K562 (cell line): ENCODE measurements around the gene CMPK1. TPM values are rescaled to one million over a fixed set of nuclear protein-coding genes. Genes with fewer than 3 reads are reported as not detected.
A peak's percentile ranks its signal among the peaks of the same experiment; 100 is the strongest.

Experiments used
- FOXJ3 ChIP-seq: sonication (generic); formaldehyde crosslinking; IDR thresholded peaks from 2 replicates; pipeline ENCODE4 v1.4.0; 2020; ENCODE audit warnings: mild to moderate bottlenecking, missing genetic modification reagents
- GATAD2B ChIP-seq: fragments of 450-650 bp; IDR thresholded peaks from 2 replicates; pipeline ENCODE4 v1.6.1; 2017; ENCODE audit warnings: mild to moderate bottlenecking, borderline replicate concordance
- HDAC2 ChIP-seq: fragments of 450-650 bp; IDR thresholded peaks from 2 replicates; pipeline ENCODE4 v1.6.1; 2016; ENCODE audit warnings: mild to moderate bottlenecking
- HDGF ChIP-seq: fragments of 450-650 bp; IDR thresholded peaks from 2 replicates; pipeline ENCODE4 v1.6.1; 2016
- KLF1 ChIP-seq: fragments of 450-650 bp; IDR thresholded peaks from 2 replicates; pipeline ENCODE4 v1.6.1; 2016; ENCODE audit warnings: missing genetic modification characterization, missing compliant biosample characterization
- LARP7 ChIP-seq: fragments of 450-650 bp; IDR thresholded peaks from 2 replicates; pipeline ENCODE4 v1.6.1; 2016
- LEF1 ChIP-seq: fragments of 450-650 bp; IDR thresholded peaks from 2 replicates; pipeline ENCODE4 v1.6.1; 2016; ENCODE audit warnings: mild to moderate bottlenecking
- MLLT1 ChIP-seq, 2 experiments: fragments of 450-650 bp; IDR thresholded peaks; 2 replicates each; pipeline ENCODE4 v1.6.1; 2016
- NFRKB ChIP-seq: fragments of 450-650 bp; IDR thresholded peaks from 2 replicates; pipeline ENCODE4 v1.6.1; 2016; ENCODE audit warnings: low read depth
- NR3C1 ChIP-seq: sonication (generic); formaldehyde crosslinking; IDR thresholded peaks from 2 replicates; pipeline ENCODE4 v1.8.1; 2022; ENCODE audit warnings: missing genetic modification reagents
- PHB2 ChIP-seq: fragments of 450-650 bp; IDR thresholded peaks from 2 replicates; pipeline ENCODE4 v1.6.1; 2017; ENCODE audit warnings: low read depth
- RHOXF2B ChIP-seq: fragments of 250-450 bp; sonication (Bioruptor Pico); conservative IDR thresholded peaks from 2 replicates; pipeline ENCODE4 v1.5.1; 2021
- TRIM28 ChIP-seq: fragments of 450-650 bp; IDR thresholded peaks from 2 replicates; pipeline ENCODE4 v1.6.1; 2017
- ZNF41 ChIP-seq: fragments of 250-450 bp; sonication (Bioruptor Pico); conservative IDR thresholded peaks from 2 replicates; pipeline ENCODE4 v1.4.0; 2020; ENCODE audit warnings: mild to moderate bottlenecking
- polyA plus RNA-seq, 8 experiments: library from polyadenylated mRNA; depleted of rRNA in 4 of 8; stranded (reverse) in 5 of 8; unstranded in 3 of 8; fragments of >200 nt; fragmentation: Nextera tagmentation in 2 of 8; fragmentation: Illumina TruSeq in 1 of 8; extraction: Ambion mirVana in 2 of 8; extraction: Trizol in 1 of 8; gene quantifications; 2 replicates each; pipeline versions ENCODE4 v1.2.1 to v1.2.3, GENCODE V29; 2011 to 2014; ENCODE audit warnings: inconsistent platforms in 1 of 8, missing spikeins in 1 of 8
- total RNA-seq, 7 experiments: library from RNA; depleted of rRNA in 6 of 7; stranded (reverse); fragments of >200 nt in 6 of 7; fragmentation: Illumina TruSeq in 2 of 7; extraction: Trizol in 2 of 7; gene quantifications; 2 replicates each; pipeline versions ENCODE4 v1.2.1 to v1.2.3, GENCODE V29; 2011 to 2021; ENCODE audit warnings: low replicate concordance in 1 of 7
- TF ChIP-seq, protein P1 (sequence below): fragments of 450-650 bp; IDR thresholded peaks from 2 replicates; pipeline ENCODE4 v1.6.1; 2016; ENCODE audit warnings: mild to moderate bottlenecking
- TF ChIP-seq, protein P2 (sequence below): sonication (generic); formaldehyde crosslinking; IDR thresholded peaks from 2 replicates; pipeline ENCODE4 v1.8.1; 2022; ENCODE audit warnings: missing genetic modification reagents
- TF ChIP-seq, protein P3 (sequence below), 2 experiments: fragments of 450-650 bp; conservative IDR thresholded peaks; 2 replicates each; pipeline ENCODE4 v1.6.1; 2017; ENCODE audit warnings: mild to moderate bottlenecking in 2 of 2, moderate library complexity in 2 of 2
- TF ChIP-seq, protein P4 (sequence below): fragments of 250-450 bp; sonication (Bioruptor Pico); IDR thresholded peaks from 2 replicates; pipeline ENCODE4 v1.4.0; 2020; ENCODE audit warnings: mild to moderate bottlenecking, moderate library complexity

The CMPK1 gene
- total and polyA plus RNA-seq, 9 of the 15 experiments (the other 6 are each of a cell fraction or from before 2014, with no cell fraction given) = 54.5 to 197 (median 116) TPM

DNA sequence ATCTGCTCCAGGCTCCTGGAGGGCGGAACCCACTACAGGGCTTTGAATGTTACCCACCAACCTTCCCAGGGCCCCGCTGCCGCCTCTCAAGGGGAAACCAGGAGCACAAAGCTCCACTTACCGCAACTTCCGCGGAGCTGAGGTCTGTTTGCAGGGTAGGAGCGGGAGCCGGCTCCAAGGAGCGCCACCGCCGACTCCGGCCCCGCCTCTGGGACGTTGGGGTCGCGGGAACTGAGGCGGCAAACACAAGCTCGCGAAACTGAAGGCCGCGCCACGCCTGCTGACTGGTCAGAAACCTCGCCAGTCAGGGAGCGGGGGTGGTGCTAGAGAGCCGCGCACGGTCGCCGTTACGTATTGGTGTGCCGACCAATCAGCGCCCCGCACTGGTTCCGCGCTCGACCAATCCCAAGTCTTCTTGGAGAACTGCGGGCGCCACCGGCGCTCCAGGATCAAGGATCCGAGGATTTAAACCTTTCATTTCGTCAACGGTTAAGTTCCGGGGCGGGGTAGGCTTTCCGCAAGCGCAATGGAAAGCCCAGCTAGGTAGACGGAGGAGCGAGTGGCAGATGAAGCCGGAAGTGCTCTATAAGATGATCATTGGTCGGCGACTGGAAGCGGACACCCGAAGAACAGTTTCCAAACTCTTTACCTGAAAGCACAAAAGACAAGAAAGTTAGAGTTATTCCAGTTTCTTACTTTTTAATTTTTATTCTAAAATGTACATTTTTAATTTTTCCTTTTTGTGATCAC lies 19.5 kb upstream of the CMPK1 start, which contains the start of gene STIL (continued):
- TF ChIP-seq KLF1 (tag) (peak; percentile 58; the same call in 1 of the 2 replicates), TRIM28 (no peak; the same call in 1 of the 2 replicates), ZNF41 (CRISPR knock-in tag) (no peak), FOXJ3 (no peak), HDGF (no peak), RHOXF2B (0 out of 2 replicates have a peak, but pooled peaks have one; percentile 64), LARP7 (no peak), LEF1 (no peak; the same call in 1 of the 2 replicates), HDAC2 (peak; percentile 78; the same call in 1 of the 2 replicates), PHB2 (no peak), NR3C1 (CRISPR knock-in tag) (no peak), NFRKB (no peak), GATAD2B (no peak; the same call in 1 of the 2 replicates), MLLT1 (IDR thresholded peaks at IDR 0.05) (peak in 1 of 2 experiments; percentile 92; a peak in 3 of 4 replicates)
- TF ChIP-seq, protein P1, sequence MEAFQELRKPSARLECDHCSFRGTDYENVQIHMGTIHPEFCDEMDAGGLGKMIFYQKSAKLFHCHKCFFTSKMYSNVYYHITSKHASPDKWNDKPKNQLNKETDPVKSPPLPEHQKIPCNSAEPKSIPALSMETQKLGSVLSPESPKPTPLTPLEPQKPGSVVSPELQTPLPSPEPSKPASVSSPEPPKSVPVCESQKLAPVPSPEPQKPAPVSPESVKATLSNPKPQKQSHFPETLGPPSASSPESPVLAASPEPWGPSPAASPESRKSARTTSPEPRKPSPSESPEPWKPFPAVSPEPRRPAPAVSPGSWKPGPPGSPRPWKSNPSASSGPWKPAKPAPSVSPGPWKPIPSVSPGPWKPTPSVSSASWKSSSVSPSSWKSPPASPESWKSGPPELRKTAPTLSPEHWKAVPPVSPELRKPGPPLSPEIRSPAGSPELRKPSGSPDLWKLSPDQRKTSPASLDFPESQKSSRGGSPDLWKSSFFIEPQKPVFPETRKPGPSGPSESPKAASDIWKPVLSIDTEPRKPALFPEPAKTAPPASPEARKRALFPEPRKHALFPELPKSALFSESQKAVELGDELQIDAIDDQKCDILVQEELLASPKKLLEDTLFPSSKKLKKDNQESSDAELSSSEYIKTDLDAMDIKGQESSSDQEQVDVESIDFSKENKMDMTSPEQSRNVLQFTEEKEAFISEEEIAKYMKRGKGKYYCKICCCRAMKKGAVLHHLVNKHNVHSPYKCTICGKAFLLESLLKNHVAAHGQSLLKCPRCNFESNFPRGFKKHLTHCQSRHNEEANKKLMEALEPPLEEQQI = peak; percentile 90
- TF ChIP-seq, protein P2, sequence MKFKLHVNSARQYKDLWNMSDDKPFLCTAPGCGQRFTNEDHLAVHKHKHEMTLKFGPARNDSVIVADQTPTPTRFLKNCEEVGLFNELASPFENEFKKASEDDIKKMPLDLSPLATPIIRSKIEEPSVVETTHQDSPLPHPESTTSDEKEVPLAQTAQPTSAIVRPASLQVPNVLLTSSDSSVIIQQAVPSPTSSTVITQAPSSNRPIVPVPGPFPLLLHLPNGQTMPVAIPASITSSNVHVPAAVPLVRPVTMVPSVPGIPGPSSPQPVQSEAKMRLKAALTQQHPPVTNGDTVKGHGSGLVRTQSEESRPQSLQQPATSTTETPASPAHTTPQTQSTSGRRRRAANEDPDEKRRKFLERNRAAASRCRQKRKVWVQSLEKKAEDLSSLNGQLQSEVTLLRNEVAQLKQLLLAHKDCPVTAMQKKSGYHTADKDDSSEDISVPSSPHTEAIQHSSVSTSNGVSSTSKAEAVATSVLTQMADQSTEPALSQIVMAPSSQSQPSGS (CRISPR knock-in tag) = no peak
- TF ChIP-seq, protein P3, sequence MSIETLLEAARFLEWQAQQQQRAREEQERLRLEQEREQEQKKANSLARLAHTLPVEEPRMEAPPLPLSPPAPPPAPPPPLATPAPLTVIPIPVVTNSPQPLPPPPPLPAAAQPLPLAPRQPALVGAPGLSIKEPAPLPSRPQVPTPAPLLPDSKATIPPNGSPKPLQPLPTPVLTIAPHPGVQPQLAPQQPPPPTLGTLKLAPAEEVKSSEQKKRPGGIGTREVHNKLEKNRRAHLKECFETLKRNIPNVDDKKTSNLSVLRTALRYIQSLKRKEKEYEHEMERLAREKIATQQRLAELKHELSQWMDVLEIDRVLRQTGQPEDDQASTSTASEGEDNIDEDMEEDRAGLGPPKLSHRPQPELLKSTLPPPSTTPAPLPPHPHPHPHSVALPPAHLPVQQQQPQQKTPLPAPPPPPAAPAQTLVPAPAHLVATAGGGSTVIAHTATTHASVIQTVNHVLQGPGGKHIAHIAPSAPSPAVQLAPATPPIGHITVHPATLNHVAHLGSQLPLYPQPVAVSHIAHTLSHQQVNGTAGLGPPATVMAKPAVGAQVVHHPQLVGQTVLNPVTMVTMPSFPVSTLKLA (conservative IDR thresholded peaks at IDR 0.05) = peak; percentile 77 to 92
- TF ChIP-seq, protein P4, sequence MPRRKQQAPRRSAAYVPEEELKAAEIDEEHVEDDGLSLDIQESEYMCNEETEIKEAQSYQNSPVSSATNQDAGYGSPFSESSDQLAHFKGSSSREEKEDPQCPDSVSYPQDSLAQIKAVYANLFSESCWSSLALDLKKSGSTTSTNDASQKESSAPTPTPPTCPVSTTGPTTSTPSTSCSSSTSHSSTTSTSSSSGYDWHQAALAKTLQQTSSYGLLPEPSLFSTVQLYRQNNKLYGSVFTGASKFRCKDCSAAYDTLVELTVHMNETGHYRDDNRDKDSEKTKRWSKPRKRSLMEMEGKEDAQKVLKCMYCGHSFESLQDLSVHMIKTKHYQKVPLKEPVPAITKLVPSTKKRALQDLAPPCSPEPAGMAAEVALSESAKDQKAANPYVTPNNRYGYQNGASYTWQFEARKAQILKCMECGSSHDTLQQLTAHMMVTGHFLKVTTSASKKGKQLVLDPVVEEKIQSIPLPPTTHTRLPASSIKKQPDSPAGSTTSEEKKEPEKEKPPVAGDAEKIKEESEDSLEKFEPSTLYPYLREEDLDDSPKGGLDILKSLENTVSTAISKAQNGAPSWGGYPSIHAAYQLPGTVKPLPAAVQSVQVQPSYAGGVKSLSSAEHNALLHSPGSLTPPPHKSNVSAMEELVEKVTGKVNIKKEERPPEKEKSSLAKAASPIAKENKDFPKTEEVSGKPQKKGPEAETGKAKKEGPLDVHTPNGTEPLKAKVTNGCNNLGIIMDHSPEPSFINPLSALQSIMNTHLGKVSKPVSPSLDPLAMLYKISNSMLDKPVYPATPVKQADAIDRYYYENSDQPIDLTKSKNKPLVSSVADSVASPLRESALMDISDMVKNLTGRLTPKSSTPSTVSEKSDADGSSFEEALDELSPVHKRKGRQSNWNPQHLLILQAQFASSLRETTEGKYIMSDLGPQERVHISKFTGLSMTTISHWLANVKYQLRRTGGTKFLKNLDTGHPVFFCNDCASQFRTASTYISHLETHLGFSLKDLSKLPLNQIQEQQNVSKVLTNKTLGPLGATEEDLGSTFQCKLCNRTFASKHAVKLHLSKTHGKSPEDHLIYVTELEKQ (CRISPR knock-in tag) = no peak
